Measurements from ENCODE around the gene GOSR1.

DNA sequence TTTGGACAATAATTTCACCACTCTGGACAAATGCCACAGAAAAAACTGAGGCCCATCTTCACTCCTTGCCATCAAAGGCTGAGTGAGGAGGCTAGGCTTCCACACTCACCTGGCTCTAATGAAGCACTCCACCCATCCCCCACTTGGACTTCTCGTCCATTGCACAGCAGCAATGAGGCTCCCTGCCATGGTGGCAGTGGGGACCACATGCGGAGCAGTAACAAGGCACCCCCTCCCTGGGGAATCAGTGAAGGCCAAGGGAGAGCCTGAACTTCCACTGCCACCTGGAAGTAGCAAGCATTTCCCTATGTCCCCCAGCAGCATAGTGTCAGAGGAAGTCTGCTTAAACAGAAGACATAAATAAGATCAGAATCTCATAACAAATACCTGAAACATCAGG is 2.0 kb upstream of the GOSR1 start:
- TF ChIP-seq, protein P1, sequence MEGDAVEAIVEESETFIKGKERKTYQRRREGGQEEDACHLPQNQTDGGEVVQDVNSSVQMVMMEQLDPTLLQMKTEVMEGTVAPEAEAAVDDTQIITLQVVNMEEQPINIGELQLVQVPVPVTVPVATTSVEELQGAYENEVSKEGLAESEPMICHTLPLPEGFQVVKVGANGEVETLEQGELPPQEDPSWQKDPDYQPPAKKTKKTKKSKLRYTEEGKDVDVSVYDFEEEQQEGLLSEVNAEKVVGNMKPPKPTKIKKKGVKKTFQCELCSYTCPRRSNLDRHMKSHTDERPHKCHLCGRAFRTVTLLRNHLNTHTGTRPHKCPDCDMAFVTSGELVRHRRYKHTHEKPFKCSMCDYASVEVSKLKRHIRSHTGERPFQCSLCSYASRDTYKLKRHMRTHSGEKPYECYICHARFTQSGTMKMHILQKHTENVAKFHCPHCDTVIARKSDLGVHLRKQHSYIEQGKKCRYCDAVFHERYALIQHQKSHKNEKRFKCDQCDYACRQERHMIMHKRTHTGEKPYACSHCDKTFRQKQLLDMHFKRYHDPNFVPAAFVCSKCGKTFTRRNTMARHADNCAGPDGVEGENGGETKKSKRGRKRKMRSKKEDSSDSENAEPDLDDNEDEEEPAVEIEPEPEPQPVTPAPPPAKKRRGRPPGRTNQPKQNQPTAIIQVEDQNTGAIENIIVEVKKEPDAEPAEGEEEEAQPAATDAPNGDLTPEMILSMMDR (tag by site-specific recombination; IDR thresholded peaks at IDR 0.05), result no peak
- no peak for TF ChIP-seq SALL2 (tag by site-specific recombination; IDR thresholded peaks at IDR 0.05; ENCODE audit: borderline replicate concordance)
- TF ChIP-seq ZNF529 (tag by site-specific recombination; IDR thresholded peaks at IDR 0.05; ENCODE audit: insufficient replicate concordance), result no peak
- TF ChIP-seq YY2 (tag by site-specific recombination; IDR thresholded peaks at IDR 0.05), result no peak
- no peak for TF ChIP-seq ZNF658 (tag by site-specific recombination; IDR thresholded peaks at IDR 0.05)
- TF ChIP-seq, protein P2, sequence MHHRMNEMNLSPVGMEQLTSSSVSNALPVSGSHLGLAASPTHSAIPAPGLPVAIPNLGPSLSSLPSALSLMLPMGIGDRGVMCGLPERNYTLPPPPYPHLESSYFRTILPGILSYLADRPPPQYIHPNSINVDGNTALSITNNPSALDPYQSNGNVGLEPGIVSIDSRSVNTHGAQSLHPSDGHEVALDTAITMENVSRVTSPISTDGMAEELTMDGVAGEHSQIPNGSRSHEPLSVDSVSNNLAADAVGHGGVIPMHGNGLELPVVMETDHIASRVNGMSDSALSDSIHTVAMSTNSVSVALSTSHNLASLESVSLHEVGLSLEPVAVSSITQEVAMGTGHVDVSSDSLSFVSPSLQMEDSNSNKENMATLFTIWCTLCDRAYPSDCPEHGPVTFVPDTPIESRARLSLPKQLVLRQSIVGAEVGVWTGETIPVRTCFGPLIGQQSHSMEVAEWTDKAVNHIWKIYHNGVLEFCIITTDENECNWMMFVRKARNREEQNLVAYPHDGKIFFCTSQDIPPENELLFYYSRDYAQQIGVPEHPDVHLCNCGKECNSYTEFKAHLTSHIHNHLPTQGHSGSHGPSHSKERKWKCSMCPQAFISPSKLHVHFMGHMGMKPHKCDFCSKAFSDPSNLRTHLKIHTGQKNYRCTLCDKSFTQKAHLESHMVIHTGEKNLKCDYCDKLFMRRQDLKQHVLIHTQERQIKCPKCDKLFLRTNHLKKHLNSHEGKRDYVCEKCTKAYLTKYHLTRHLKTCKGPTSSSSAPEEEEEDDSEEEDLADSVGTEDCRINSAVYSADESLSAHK (tag by site-specific recombination; IDR thresholded peaks at IDR 0.05), result no peak
- TF ChIP-seq, protein P3, sequence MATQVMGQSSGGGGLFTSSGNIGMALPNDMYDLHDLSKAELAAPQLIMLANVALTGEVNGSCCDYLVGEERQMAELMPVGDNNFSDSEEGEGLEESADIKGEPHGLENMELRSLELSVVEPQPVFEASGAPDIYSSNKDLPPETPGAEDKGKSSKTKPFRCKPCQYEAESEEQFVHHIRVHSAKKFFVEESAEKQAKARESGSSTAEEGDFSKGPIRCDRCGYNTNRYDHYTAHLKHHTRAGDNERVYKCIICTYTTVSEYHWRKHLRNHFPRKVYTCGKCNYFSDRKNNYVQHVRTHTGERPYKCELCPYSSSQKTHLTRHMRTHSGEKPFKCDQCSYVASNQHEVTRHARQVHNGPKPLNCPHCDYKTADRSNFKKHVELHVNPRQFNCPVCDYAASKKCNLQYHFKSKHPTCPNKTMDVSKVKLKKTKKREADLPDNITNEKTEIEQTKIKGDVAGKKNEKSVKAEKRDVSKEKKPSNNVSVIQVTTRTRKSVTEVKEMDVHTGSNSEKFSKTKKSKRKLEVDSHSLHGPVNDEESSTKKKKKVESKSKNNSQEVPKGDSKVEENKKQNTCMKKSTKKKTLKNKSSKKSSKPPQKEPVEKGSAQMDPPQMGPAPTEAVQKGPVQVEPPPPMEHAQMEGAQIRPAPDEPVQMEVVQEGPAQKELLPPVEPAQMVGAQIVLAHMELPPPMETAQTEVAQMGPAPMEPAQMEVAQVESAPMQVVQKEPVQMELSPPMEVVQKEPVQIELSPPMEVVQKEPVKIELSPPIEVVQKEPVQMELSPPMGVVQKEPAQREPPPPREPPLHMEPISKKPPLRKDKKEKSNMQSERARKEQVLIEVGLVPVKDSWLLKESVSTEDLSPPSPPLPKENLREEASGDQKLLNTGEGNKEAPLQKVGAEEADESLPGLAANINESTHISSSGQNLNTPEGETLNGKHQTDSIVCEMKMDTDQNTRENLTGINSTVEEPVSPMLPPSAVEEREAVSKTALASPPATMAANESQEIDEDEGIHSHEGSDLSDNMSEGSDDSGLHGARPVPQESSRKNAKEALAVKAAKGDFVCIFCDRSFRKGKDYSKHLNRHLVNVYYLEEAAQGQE (tag by site-specific recombination; IDR thresholded peaks at IDR 0.05), result no peak
- TF ChIP-seq, protein P4, sequence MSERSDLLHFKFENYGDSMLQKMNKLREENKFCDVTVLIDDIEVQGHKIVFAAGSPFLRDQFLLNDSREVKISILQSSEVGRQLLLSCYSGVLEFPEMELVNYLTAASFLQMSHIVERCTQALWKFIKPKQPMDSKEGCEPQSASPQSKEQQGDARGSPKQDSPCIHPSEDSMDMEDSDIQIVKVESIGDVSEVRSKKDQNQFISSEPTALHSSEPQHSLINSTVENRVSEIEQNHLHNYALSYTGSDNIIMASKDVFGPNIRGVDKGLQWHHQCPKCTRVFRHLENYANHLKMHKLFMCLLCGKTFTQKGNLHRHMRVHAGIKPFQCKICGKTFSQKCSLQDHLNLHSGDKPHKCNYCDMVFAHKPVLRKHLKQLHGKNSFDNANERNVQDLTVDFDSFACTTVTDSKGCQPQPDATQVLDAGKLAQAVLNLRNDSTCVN (tag by site-specific recombination; optimal IDR thresholded peaks at IDR 0.05), result no peak
- TF ChIP-seq PRDM1 (tag by site-specific recombination; IDR thresholded peaks at IDR 0.05), result no peak

Measured in HEK293 (cell line).